HG02678 (cell line): Measurements from ENCODE around the gene MME.

ENCODE experiments used
- ATAC-seq: cut with Tn5 transposase; IDR thresholded peaks from one replicate; pipeline ENCODE4 v1.9.1; 2021; ENCODE audit warnings: mild to moderate bottlenecking, moderate library complexity; ENCODE audit not compliant: unreplicated experiment

MME gene

GRCh38 chr3:155135003-155135402 lies 54.9 kb downstream of the MME start:
- no peak for ATAC-seq

- ATAC-seq: no peak
Observed at GRCh38 chr3:155138677-155139076, 58.6 kb downstream of the MME start.

GRCh38 chr3:155147588-155147987 lies 67.5 kb downstream of the MME start:
- no peak for ATAC-seq

GRCh38 chr3:155149494-155149893 lies 69.4 kb downstream of the MME start:
- ATAC-seq: no peak

GRCh38 chr3:155153242-155154186 lies 73.4 kb downstream of the MME start:
- no peak for ATAC-seq

GRCh38 chr3:155154255-155154654 lies 74.1 kb downstream of the MME start:
- ATAC-seq: no peak

GRCh38 chr3:155158346-155159037 lies 78.4 kb downstream of the MME start:
- no peak for ATAC-seq

GRCh38 chr3:155159301-155159700 lies 79.2 kb downstream of the MME start:
- ATAC-seq: no peak

GRCh38 chr3:155161640-155162292 lies 81.6 kb downstream of the MME start:
- no peak for ATAC-seq

GRCh38 chr3:155164306-155164705 lies 84.2 kb downstream of the MME start:
- ATAC-seq: no peak

- no peak for ATAC-seq
Observed at GRCh38 chr3:155166441-155166840, 86.3 kb downstream of the MME start.

- ATAC-seq: no peak
Observed at GRCh38 chr3:155169197-155169596, 89.1 kb downstream of the MME start.

- no peak for ATAC-seq
Observed at GRCh38 chr3:155173771-155174170, 93.7 kb downstream of the MME start.

GRCh38 chr3:155178810-155179436 lies 98.8 kb downstream of the MME start:
- ATAC-seq: no peak

- ATAC-seq: no peak
Observed at GRCh38 chr3:155179437-155179827, 99.3 kb downstream of the MME start.

GRCh38 chr3:155179966-155180757 lies 100.0 kb downstream of the MME start:
- no peak for ATAC-seq

- no peak for ATAC-seq
Observed at GRCh38 chr3:155182467-155182866, 102.3 kb downstream of the MME start.

- ATAC-seq: no peak
Observed at GRCh38 chr3:155184011-155184410, 103.9 kb downstream of the MME start.

- ATAC-seq: no peak
Observed at GRCh38 chr3:155185631-155186071, 105.5 kb downstream of the MME start.

GRCh38 chr3:155188031-155188430 lies 107.9 kb downstream of the MME start:
- no peak for ATAC-seq
